Mesenteric fat pad (tissue), 1 donor: Measurements from ENCODE around the gene NUCB1. TPM values are rescaled to one million over a fixed set of nuclear protein-coding genes. Genes with fewer than 3 reads are reported as not detected.
"Not testable (repeated sequence)": the region's sequence is repeated elsewhere in the genome, so short reads cannot be mapped to it uniquely, and the experiment has no call there.

Source experiments
- DNase-seq: peaks from one replicate; pipeline ENCODE4 v3.0.0-alpha.2; 2020; ENCODE audit warnings: low spot score
- long read RNA-seq: library from polyadenylated mRNA; unstranded; transcript quantifications from one replicate; pipeline ENCODE4 v2.0.0, GENCODE V29; 2020
- total RNA-seq: library from RNA; stranded (reverse); fragmentation: NEBNext Ultra II Directional; extraction: Animal tissue kit (Norgen Biotek cat#: 25700); gene quantifications from one replicate; pipeline ENCODE4 v1.2.1, GENCODE V29; 2021
- donor health status: DM: yes; HTN: yes; CAD: no.

The NUCB1 gene
- total RNA-seq = 304 TPM
- long read RNA-seq, transcript NUCB1-201 (13 exons, 2,668 nt) = major isoform, 1,351 of 1,664 reads
- long read RNA-seq, partial matches to known transcripts = 251 of 1,664 reads
- long read RNA-seq, other reads (novel, unspliced or antisense) = 60 of 1,664 reads

DNA sequence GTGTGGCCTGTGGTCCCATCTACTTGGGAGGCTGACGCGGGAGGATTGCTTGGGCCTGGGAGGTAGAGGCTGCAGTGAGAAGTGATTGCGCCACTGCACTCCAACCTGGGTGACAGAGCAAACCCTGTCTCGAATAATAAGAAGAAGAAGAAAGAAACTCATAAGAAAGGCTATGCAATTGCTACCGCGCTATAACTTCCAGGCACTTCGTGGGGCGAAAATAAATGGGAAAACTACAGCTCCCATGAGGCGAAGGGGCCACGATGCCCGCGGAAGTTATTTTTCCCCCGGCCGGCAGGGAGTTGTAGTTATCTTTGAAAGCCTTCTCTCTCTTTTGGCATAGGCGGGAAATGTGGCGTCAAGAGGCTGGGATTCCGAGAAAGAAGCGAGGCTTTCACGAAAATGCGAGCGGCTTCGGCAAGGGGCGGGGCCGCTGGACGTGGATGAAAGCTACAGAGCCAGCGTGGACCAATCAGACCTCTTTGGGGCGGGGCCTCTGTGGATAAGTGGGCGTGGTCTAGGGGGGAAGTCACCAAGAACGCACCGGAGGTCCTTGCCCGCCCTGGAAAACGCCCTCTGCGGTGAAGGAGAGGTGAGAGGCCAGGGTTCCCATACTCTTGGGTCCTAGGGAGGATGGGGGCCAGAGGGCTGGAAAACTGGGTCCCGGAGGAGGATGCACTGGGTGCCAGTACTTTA is at the start of gene NUCB1:
Gene NUCB1 (plus strand): TSS at position 532 of the 696 bp plus-strand sequence. CDS start 485 bp downstream, outside the sequence.
- peak; percentile 99 for DNase-seq

DNA sequence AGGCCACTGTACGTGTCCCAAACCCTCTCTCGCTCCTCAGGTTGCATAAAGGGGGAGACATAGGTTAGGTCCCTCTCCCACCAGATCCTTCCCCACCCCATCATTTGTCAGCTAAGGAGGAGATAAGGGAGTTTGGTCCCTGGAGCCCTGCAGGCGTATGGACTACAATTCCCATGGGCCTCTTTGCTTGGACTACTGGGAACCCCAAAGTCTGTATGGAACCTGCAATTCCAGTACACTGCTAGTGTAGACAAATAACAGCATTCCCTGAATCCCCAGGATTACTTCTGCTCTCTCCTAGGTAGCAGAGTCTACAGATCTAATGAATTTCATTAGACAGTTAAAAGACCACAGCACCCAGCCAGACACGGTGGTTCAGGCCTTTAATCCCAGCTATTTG is 47.8 kb upstream of the NUCB1 start:
- no peak for DNase-seq

GRCh38 chr19:48853483-48853882 is 46.6 kb upstream of the NUCB1 start:
- no peak for DNase-seq

- no peak for DNase-seq
Measured at GRCh38 chr19:48854103-48854502, 46.0 kb upstream of the NUCB1 start.

GRCh38 chr19:48856921-48857320 is 43.2 kb upstream of the NUCB1 start:
- DNase-seq = no peak

GRCh38 chr19:48858984-48859710 is 41.0 kb upstream of the NUCB1 start:
- DNase-seq = no peak

- DNase-seq = no peak
Measured at GRCh38 chr19:48859711-48860572, 40.2 kb upstream of the NUCB1 start.

DNA sequence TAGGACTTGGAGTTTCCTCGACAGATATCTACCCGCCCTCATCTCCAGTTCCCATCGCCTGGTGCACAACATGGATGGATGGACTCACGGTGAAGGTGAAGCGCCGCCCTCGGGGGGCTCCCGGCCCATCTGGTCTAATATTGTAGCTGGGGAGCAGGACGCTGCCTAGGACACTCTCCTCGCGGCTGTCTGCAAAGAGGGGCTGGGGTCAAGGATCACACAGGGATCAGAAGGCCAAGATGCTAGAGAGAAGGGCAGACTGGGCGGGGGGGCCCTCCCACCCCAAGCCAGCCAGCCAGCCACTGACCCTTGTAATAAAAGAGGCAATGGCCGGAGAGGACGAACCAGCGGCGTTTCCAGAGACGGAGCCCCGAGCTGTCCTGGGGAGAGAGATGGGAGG is 38.8 kb upstream of the NUCB1 start:
- DNase-seq = no peak

- no peak for DNase-seq
Measured at GRCh38 chr19:48862827-48863226, 37.3 kb upstream of the NUCB1 start.

- no peak for DNase-seq
Measured at GRCh38 chr19:48866692-48867091, 33.4 kb upstream of the NUCB1 start.

DNA sequence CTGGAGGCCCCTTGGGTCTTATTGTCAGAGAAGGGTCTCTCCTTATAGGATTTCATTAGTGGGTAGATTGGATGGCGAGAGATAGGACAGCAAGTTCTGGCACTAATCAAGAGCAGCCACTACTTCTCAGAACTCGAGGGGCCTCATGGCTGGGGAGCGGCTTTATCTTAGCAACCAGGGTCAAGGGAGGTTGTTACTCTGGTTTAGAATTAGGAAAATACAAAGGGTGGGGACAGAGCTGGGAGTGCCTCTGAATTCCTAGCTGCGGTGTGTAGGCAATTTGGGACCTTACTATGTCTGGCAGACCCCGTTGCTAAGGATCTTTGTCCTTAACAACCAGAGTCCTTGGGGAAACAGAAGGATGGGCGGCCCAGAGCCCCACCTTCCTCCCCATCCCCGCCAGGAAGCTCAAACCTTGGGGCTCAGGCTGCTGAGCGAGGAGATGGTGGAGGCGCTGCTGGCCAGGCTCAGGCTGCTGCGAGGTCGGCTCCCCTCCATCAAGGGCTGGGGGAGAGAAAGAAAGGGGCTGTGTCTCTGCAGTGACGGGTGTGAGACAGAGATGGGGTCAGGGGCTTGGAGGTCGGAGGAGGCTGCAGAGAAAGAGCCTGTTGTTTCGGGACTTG is 32.9 kb upstream of the NUCB1 start:
- no peak for DNase-seq

DNA sequence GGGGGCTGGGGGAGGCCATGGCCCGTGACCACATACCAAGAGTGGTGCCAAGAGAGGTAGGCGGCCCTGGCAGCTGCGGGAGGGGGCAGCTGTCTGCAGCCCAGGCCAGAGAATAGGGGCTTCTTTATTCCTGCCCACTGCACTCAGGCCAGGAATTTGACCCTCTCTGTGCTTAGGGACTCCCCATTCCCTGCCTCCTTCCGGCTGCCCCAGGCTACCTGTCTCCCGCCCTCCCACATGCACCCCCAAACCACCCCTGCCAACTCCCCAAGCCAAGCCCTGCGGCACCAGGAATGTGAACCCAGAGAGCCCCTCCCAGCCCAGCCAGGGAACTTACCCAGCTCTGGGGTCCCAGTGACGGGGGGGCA is 32.4 kb upstream of the NUCB1 start:
- DNase-seq = no peak

DNA sequence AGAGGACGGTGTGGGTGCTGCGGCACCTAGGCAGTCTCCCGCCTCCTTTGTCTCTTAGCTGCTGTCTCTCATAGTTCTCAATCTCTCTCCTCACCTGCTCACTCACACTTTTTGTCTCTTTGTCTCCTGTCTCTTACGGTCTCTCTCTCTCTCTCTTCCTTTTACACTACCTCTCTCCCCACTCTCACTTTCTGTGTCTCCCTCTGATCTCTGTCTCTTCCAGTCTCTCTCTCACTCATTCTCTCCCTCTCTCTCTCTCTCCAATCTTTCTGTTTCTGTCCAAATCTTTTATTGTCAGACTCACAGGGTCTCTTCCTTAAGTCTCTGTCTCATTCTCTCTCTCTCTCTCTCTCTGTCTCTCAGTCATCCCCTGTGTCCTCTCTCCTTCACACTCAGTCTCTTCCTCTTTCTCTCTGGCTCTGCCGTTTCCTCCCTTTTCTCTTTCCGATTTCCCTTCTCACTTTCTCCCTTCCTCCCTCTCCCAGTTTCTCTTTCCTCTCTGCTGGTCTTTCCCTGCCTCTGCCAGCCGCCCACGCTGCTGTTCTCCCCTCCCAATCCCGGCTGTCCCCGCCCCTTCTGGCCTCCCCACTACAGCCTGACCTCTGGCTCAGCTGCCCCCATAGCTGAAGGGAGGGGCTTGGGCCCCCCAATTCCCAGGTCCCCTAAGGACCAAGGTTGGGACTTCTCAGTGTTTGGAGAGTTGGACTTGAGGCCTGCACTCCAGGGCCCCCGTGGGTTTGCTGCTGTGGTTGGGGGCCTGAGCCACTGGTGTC is 31.8 kb upstream of the NUCB1 start, which contains the start of gene PLEKHA4:
Gene PLEKHA4 (minus strand): TSS at position 504 of the 773 bp plus-strand sequence. CDS start 997 bp downstream, outside the sequence.
- no peak for DNase-seq

GRCh38 chr19:48870048-48870447 is 30.1 kb upstream of the NUCB1 start:
- DNase-seq = no peak

GRCh38 chr19:48871471-48872181 is 28.5 kb upstream of the NUCB1 start:
- DNase-seq = not testable (repeated sequence)

GRCh38 chr19:48872182-48872883 is 27.8 kb upstream of the NUCB1 start, which contains the start of gene PPP1R15A:
Gene PPP1R15A, plus strand, starts transcription at chr19:48872421. Its CDS starts 813 bp downstream, at chr19:48873234.
- DNase-seq = peak; percentile 100

DNA sequence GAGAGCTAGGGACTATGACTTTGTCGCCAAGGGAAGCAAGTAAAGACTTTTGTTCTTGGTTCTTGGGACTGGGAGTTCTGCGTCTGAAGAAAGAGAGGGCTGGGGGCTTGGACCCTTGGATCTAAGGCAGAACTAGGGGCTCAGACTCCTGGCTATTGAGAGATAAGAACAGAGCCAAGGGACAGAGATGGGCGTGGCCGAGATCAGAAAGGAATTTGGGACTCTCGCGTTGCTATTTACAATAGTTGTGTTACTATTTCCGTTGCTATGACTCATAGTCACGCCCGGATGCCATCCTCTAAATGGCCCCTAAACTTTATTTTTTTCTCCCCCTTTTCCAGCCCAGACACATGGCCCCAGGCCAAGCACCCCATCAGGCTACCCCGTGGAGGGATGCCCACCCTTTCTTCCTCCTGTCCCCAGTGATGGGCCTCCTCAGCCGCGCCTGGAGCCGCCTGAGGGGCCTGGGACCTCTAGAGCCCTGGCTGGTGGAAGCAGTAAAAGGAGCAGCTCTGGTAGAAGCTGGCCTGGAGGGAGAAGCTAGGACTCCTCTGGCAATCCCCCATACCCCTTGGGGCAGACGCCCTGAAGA is 27.1 kb upstream of the NUCB1 start:
- no peak for DNase-seq
